Stomach (tissue), 9 donors: Measurements from ENCODE around the gene KPNB1. TPM values are rescaled to one million over a fixed set of nuclear protein-coding genes. Genes with fewer than 3 reads are reported as not detected.

Experiments used
- DNase-seq, 2 donors: peaks; one replicate each; pipeline versions ENCODE4 v3.0.0 to v3.0.0-alpha.2; 2013 to 2019
- H3K27ac ChIP-seq, 5 donors: fragments of 200-600 bp in 4 of 5; sonication (generic) in 4 of 5; one replicate each; pipeline ENCODE4 v1.5.1; 2013 to 2019; ENCODE audit warnings: mild to moderate bottlenecking in 1 of 5, moderate library complexity in 1 of 5
- H3K27me3 ChIP-seq, 3 donors: fragments of 200-600 bp; sonication (generic); one replicate each; pipeline ENCODE4 v1.5.1; 2017 to 2019; ENCODE audit warnings: mixed run types in 1 of 3
- H3K36me3 ChIP-seq, 4 donors: fragments of 200-600 bp; sonication (generic); 1 replicate in 3 of 4; 2 replicates in 1 of 4; pipeline ENCODE4 v1.5.1; 2016 to 2019
- H3K4me1 ChIP-seq, 4 donors: fragments of 200-600 bp; sonication (generic); one replicate each; pipeline ENCODE4 v1.5.1; 2016 to 2019
- H3K4me3 ChIP-seq, 4 donors: fragments of 200-600 bp; sonication (generic) in 3 of 4; one replicate each; pipeline ENCODE4 v1.5.1; 2016 to 2019; ENCODE audit warnings: mild to moderate bottlenecking in 1 of 4
- H3K9me3 ChIP-seq, 4 donors: fragments of 200-600 bp; sonication (generic); one replicate each; pipeline ENCODE4 v1.5.1; 2016 to 2019
- CTCF ChIP-seq, 7 experiments: fragments of 450-650 bp in 4 of 7; fragments of 200-600 bp in 3 of 7; sonication (generic) in 3 of 7; IDR thresholded peaks; one replicate each; pipeline ENCODE4 v1.5.1; 2016 to 2019; ENCODE audit warnings: antibody characterized with exemption in 7 of 7, control low read depth in 2 of 7, mild to moderate bottlenecking in 1 of 7
- EP300 ChIP-seq: sonication (generic); formaldehyde crosslinking; IDR thresholded peaks from one replicate; pipeline ENCODE4 v1.6.1; 2017; ENCODE audit warnings: antibody characterized with exemption
- POLR2A ChIP-seq, 4 donors: fragments of 450-650 bp; IDR thresholded peaks; one replicate each; pipeline ENCODE4 v1.6.1; 2016; ENCODE audit warnings: antibody characterized with exemption in 4 of 4, control low read depth in 2 of 4, mild to moderate bottlenecking in 1 of 4, moderate library complexity in 1 of 4
- POLR2AphosphoS5 ChIP-seq, 3 donors: sonication (generic); formaldehyde crosslinking; IDR thresholded peaks; one replicate each; pipeline ENCODE4 v1.6.1; 2016; ENCODE audit warnings: antibody characterized with exemption in 3 of 3
- WGBS, 5 donors: extraction: QIAGEN DNeasy Blood & Tissue Kit in 3 of 5; methylation state at CpG; one replicate each; pipeline versions ENCODE4 v1.1.5 to v1.1.7; 2013 to 2018; 5-methylcytosine and 5-hydroxymethylcytosine counted together
- intact Hi-C: fragments of 100-400 bp; cut with DNase I; formaldehyde crosslinking; loops from one replicate; pipeline ENCODE4 v1.15.1; 2023; ENCODE audit warnings: low total_unique reads
- polyA plus RNA-seq, 3 donors: library from polyadenylated mRNA; stranded (reverse); fragments of 200-250 nt; gene quantifications; one replicate each; pipeline ENCODE4 v1.2.3, GENCODE V29; 2013
- total RNA-seq, 5 donors: library from RNA; depleted of rRNA; stranded (reverse); fragments of >200 nt; gene quantifications; one replicate each; pipeline versions ENCODE4 v1.1.0 to v1.2.3, GENCODE V29; 2014 to 2016
- donor health status: healthy with polysubstance abuse.
- donor health status: Bipolar disorder and iron deficiency.
- donor health status: healthy.

The KPNB1 gene
- total and polyA plus RNA-seq, 8 donors = 32.5 to 669 (median 155) TPM

GRCh38 chr17:47674499-47674898 lies 24.8 kb downstream of the KPNB1 start:
- Histone ChIP-seq H3K36me3 (peaks cover 100% of the 10 kb centered on the region in 4 donors), H3K4me1 (peaks cover 0 to 7% (median 0%) of the 10 kb centered on the region in 4 donors), H3K4me3 (no peak overlapping the region), H3K27me3 (no peaks in the 10 kb centered on the region), H3K9me3 (no peaks in the 10 kb centered on the region), H3K27ac (no peak overlapping the region)
- intact Hi-C loops = no loop called here
- WGBS, 5 donors = 83 to 91% (median 90%) methylated on average over 4 of the region's 4 CpGs
- TF ChIP-seq POLR2A (IDR thresholded peaks at IDR 0.05) (no peak), POLR2AphosphoS5 (IDR thresholded peaks at IDR 0.05) (no peak), CTCF (IDR thresholded peaks at IDR 0.05) (no peak), EP300 (no peak)
- DNase-seq = no peak

- Histone ChIP-seq H3K27ac (no peak overlapping the region), H3K27me3 (no peaks in the 10 kb centered on the region), H3K4me3 (no peak overlapping the region), H3K36me3 (peaks cover 100% of the 10 kb centered on the region in 4 donors), H3K4me1 (peaks cover 0 to 2% (median 0%) of the 10 kb centered on the region in 4 donors), H3K9me3 (no peaks in the 10 kb centered on the region)
- intact Hi-C loops = no loop called here
- TF ChIP-seq POLR2AphosphoS5 (IDR thresholded peaks at IDR 0.05) (no peak), POLR2A (IDR thresholded peaks at IDR 0.05) (no peak), CTCF (IDR thresholded peaks at IDR 0.05) (no peak), EP300 (no peak)
- no peak for DNase-seq
- WGBS, 5 donors = 88 to 98% (median 94%) methylated on average over 2 of the region's 2 CpGs
Measured at GRCh38 chr17:47675380-47676198, 25.9 kb downstream of the KPNB1 start.

- 90 to 96% (median 94%) methylated on average over 4 of the region's 4 CpGs for WGBS, 5 donors
- intact Hi-C loops = no loop called here
- TF ChIP-seq CTCF (IDR thresholded peaks at IDR 0.05) (no peak), POLR2A (IDR thresholded peaks at IDR 0.05) (no peak), POLR2AphosphoS5 (IDR thresholded peaks at IDR 0.05) (no peak), EP300 (no peak)
- no peak for DNase-seq
- no peak overlapping the region for H3K4me3 ChIP-seq
- no peaks in the 10 kb centered on the region for H3K9me3 ChIP-seq
- H3K36me3 ChIP-seq = peaks cover 100% of the 10 kb centered on the region in 4 donors
- no peak overlapping the region for H3K27ac ChIP-seq
- H3K27me3 ChIP-seq = no peaks in the 10 kb centered on the region
- peaks cover 0 to 4% (median 0%) of the 10 kb centered on the region in 4 donors for H3K4me1 ChIP-seq
Measured at GRCh38 chr17:47676199-47676472, 26.4 kb downstream of the KPNB1 start.

GRCh38 chr17:47676510-47677165 lies 26.9 kb downstream of the KPNB1 start:
- 65 to 72% (median 68%) methylated on average over 7 of the region's 7 CpGs for WGBS, 5 donors
- peaks cover 0 to 4% (median 0%) of the 10 kb centered on the region in 4 donors for H3K4me1 ChIP-seq
- TF ChIP-seq POLR2A (IDR thresholded peaks at IDR 0.05) = no peak
- TF ChIP-seq POLR2AphosphoS5 (IDR thresholded peaks at IDR 0.05) = no peak
- no peak for TF ChIP-seq CTCF (IDR thresholded peaks at IDR 0.05)
- TF ChIP-seq EP300 = no peak
- H3K36me3 ChIP-seq = peaks cover 100% of the 10 kb centered on the region in 4 donors
- no peak overlapping the region for H3K4me3 ChIP-seq
- H3K27ac ChIP-seq = no peak overlapping the region
- intact Hi-C loops = no loop called here
- DNase-seq = no peak
- no peaks in the 10 kb centered on the region for H3K27me3 ChIP-seq
- no peaks in the 10 kb centered on the region for H3K9me3 ChIP-seq
